Measurements from ENCODE around the gene L3HYPDH. TPM values are rescaled to one million over a fixed set of nuclear protein-coding genes. Genes with fewer than 3 reads are reported as not detected.

The L3HYPDH gene
- polyA plus RNA-seq, 3 donors = 3.9 to 30.7 (median 5.3) TPM

DNA sequence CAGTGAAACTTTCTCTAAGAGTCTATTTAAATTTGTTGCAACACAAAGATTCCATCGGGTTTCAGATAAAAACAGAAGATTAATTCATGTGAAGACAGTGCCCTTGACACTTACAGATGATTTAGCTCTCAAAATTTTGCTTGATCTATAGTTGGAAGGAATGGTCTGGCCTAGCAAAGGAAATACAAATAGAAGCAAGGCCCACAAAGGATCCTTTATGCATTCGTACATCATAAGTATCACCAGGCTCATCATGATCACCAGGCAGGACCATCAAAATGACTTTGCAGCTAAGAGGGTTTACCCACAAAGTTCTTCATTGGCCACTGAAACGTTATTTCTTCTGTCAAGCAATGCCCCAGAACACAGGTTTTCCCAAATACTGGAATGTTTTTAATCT lies 24.9 kb upstream of the L3HYPDH start:
- intact Hi-C loops (cut with micrococcal nuclease) = loop anchor here in 1 of 2 donors (5.0 kb wide), 1 partner anchor 68 kb away; the partner anchor contains the start of gene CCDC175
- no peaks in the 10 kb centered on the region for H3K4me1 ChIP-seq (ENCODE audit: control insufficient read depth in 1 of 2, insufficient read depth in 2 of 2, low read length in 2 of 2)
- H3K4me3 Mint-ChIP-seq = no peak overlapping the region
- no peak overlapping the region for H3K9ac ChIP-seq (ENCODE audit: insufficient read depth, low read length, poor library complexity, severe bottlenecking)
- H3K4me2 ChIP-seq (replicated peaks; ENCODE audit: extremely low read depth, low read length, poor library complexity, severe bottlenecking) = no peak overlapping the region
- H3K36me3 ChIP-seq (replicated peaks in 1 of 2; ENCODE audit: control insufficient read depth in 1 of 2, insufficient read depth in 2 of 2, low read length in 2 of 2) = peaks cover 6 to 14% of the 10 kb centered on the region in 2 donors
- no peak overlapping the region for H3K27ac ChIP-seq (ENCODE audit: low read depth in 1 of 2, low read length in 2 of 2)
- H3K4me1 Mint-ChIP-seq = no peaks in the 10 kb centered on the region
- H3K27me3 Mint-ChIP-seq (ENCODE audit: low read depth in 3 of 3) = peaks cover 0 to 2% (median 1%) of the 10 kb centered on the region in 3 donors
- H3K4me3 ChIP-seq (replicated peaks in 1 of 3; ENCODE audit: low read depth in 2 of 3, low read length in 3 of 3) = no peak overlapping the region
- TF ChIP-seq, protein P1, sequence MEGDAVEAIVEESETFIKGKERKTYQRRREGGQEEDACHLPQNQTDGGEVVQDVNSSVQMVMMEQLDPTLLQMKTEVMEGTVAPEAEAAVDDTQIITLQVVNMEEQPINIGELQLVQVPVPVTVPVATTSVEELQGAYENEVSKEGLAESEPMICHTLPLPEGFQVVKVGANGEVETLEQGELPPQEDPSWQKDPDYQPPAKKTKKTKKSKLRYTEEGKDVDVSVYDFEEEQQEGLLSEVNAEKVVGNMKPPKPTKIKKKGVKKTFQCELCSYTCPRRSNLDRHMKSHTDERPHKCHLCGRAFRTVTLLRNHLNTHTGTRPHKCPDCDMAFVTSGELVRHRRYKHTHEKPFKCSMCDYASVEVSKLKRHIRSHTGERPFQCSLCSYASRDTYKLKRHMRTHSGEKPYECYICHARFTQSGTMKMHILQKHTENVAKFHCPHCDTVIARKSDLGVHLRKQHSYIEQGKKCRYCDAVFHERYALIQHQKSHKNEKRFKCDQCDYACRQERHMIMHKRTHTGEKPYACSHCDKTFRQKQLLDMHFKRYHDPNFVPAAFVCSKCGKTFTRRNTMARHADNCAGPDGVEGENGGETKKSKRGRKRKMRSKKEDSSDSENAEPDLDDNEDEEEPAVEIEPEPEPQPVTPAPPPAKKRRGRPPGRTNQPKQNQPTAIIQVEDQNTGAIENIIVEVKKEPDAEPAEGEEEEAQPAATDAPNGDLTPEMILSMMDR (IDR thresholded peaks at IDR 0.05) = no peak
- no peak overlapping the region for H3K27ac Mint-ChIP-seq
- H3K9me3 Mint-ChIP-seq = peaks cover 0 to 7% (median under 1%) of the 10 kb centered on the region in 7 donors
- H3K36me3 Mint-ChIP-seq = peaks cover 6% of the 10 kb centered on the region in 2 donors
- DNase-seq = no peak
- no peaks in the 10 kb centered on the region for H3K9me3 ChIP-seq (replicated peaks in 1 of 2; ENCODE audit: control insufficient read depth in 1 of 2, insufficient read depth in 1 of 2, low read length in 2 of 2)
- H2AFZ ChIP-seq (ENCODE audit: insufficient read depth, low read depth, low read length, poor library complexity, severe bottlenecking) = no peak overlapping the region
- no peaks in the 10 kb centered on the region for H3K27me3 ChIP-seq (ENCODE audit: control insufficient read depth in 2 of 2, insufficient read depth in 2 of 2, low read length in 2 of 2)
- H4K20me1 ChIP-seq (ENCODE audit: insufficient read depth, low read length) = no peaks in the 10 kb centered on the region
- WGBS (ENCODE audit: insufficient coverage) = 92% methylated on average over 2 of the region's 3 CpGs
- H3K79me2 ChIP-seq (ENCODE audit: insufficient read depth, low read length) = no peaks in the 10 kb centered on the region

DNA sequence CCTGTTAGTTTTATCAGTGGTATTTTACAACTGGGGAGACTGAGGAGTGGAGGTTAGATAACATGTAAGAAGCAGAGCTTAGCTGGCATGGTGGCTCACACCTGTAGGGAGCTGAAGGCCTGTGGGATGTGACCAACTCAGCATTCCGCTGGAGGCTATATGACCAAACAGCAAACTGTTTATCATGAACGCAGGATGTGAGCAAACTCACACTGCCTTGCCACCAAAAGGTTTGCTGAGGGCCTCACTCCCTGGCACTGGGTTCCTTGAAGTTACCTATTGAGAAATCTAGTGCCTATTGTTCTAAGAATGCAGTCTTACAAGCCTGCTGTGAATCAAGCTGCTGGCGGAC lies 23.5 kb upstream of the L3HYPDH start:
- H3K4me3 ChIP-seq (replicated peaks in 1 of 3; ENCODE audit: low read depth in 2 of 3, low read length in 3 of 3) = no peak overlapping the region
- Mint-ChIP-seq H3K4me1 (no peaks in the 10 kb centered on the region), H3K9me3 (no peaks in the 10 kb centered on the region), H3K4me3 (no peak overlapping the region), H3K27me3 (ENCODE audit: low read depth in 3 of 3) (peaks cover 0 to 2% (median 1%) of the 10 kb centered on the region in 3 donors), H3K27ac (no peak overlapping the region), H3K36me3 (peaks cover 14 to 17% of the 10 kb centered on the region in 2 donors)
- peaks cover 18 to 28% of the 10 kb centered on the region in 2 donors for H3K36me3 ChIP-seq (replicated peaks in 1 of 2; ENCODE audit: control insufficient read depth in 1 of 2, insufficient read depth in 2 of 2, low read length in 2 of 2)
- H2AFZ ChIP-seq (ENCODE audit: insufficient read depth, low read depth, low read length, poor library complexity, severe bottlenecking) = no peak overlapping the region
- TF ChIP-seq, protein P1 (IDR thresholded peaks at IDR 0.05) = no peak
- intact Hi-C loops (cut with micrococcal nuclease) = loop anchor here in 1 of 2 donors (5.0 kb wide), 1 partner anchor 70 kb away; the partner anchor contains the start of gene CCDC175
- H3K4me1 ChIP-seq (ENCODE audit: control insufficient read depth in 1 of 2, insufficient read depth in 2 of 2, low read length in 2 of 2) = no peaks in the 10 kb centered on the region
- H3K27me3 ChIP-seq (ENCODE audit: control insufficient read depth in 2 of 2, insufficient read depth in 2 of 2, low read length in 2 of 2) = no peaks in the 10 kb centered on the region
- H3K27ac ChIP-seq (ENCODE audit: low read depth in 1 of 2, low read length in 2 of 2) = no peak overlapping the region
- WGBS (ENCODE audit: insufficient coverage) = 100% methylated on average over 2 of the region's 3 CpGs
- no peaks in the 10 kb centered on the region for H3K79me2 ChIP-seq (ENCODE audit: insufficient read depth, low read length)
- no peaks in the 10 kb centered on the region for H3K9me3 ChIP-seq (replicated peaks in 1 of 2; ENCODE audit: control insufficient read depth in 1 of 2, insufficient read depth in 1 of 2, low read length in 2 of 2)
- no peak overlapping the region for H3K4me2 ChIP-seq (replicated peaks; ENCODE audit: extremely low read depth, low read length, poor library complexity, severe bottlenecking)
- H4K20me1 ChIP-seq (ENCODE audit: insufficient read depth, low read length) = no peaks in the 10 kb centered on the region
- H3K9ac ChIP-seq (ENCODE audit: insufficient read depth, low read length, poor library complexity, severe bottlenecking) = no peak overlapping the region
- no peak for DNase-seq

Measured in CD14-positive monocyte (primary cell).